ENCODE data around the gene CYP4V2. TPM values are rescaled to one million over a fixed set of nuclear protein-coding genes. Genes with fewer than 3 reads are reported as not detected.

The CYP4V2 gene
- total RNA-seq, 6 experiments from 2014 or later = 82.4 to 199 (median 94.1) TPM

GRCh38 chr4:186202490-186203140 lies 11.2 kb downstream of the CYP4V2 start:
- Histone ChIP-seq H3K27me3 (no peaks in the 10 kb centered on the region), H3K36me3 (peaks cover 0 to 27% (median 2%) of the 10 kb centered on the region in 4 donors), H3K9me3 (no peaks in the 10 kb centered on the region), H3K4me1 (no peaks in the 10 kb centered on the region), H3K4me3 (no peak overlapping the region), H3K27ac (no peak overlapping the region)
- no peak for ATAC-seq
- 89% methylated on average over 7 of the region's 8 CpGs for WGBS (ENCODE audit: insufficient coverage, low coverage, low lambda C conversion rate, missing lambda C conversion rate)
- TF ChIP-seq POLR2A (IDR thresholded peaks at IDR 0.05) (no peak), CTCF (IDR thresholded peaks at IDR 0.05) (no peak)
- DNase-seq = no peak
- intact Hi-C loops (cut with DNase I) = no loop called here

- H3K9me3 ChIP-seq = no peaks in the 10 kb centered on the region
- H3K27me3 ChIP-seq = no peaks in the 10 kb centered on the region
- peaks cover 0 to 24% (median under 1%) of the 10 kb centered on the region in 4 donors for H3K36me3 ChIP-seq
- TF ChIP-seq CTCF (IDR thresholded peaks at IDR 0.05) (no peak), POLR2A (IDR thresholded peaks at IDR 0.05) (no peak)
- intact Hi-C loops (cut with DNase I) = no loop called here
- no peak overlapping the region for H3K27ac ChIP-seq
- no peak for DNase-seq
- peak in 2 of 4 donors; percentile 10 to 15 for ATAC-seq
- H3K4me3 ChIP-seq = no peak overlapping the region
- no peaks in the 10 kb centered on the region for H3K4me1 ChIP-seq
- WGBS (ENCODE audit: insufficient coverage, low coverage, low lambda C conversion rate, missing lambda C conversion rate) = 59% methylated on average over 11 of the region's 12 CpGs
These were observed 12.0 kb downstream of the CYP4V2 start for GRCh38 chr4:186203406-186203805.

- ATAC-seq (peak in 3 of 4 donors; percentile 19 to 73 (median 25)), DNase-seq (peak in 2 of 3 donors; percentile 20 to 54)
- intact Hi-C loops (cut with DNase I) = no loop called here
- Histone ChIP-seq H3K27ac (peak overlapping the region in 1 of 3 donors; percentile 44), H3K4me1 (no peaks in the 10 kb centered on the region), H3K36me3 (peaks cover 0 to 21% (median 2%) of the 10 kb centered on the region in 4 donors), H3K27me3 (no peaks in the 10 kb centered on the region), H3K4me3 (peak overlapping the region in 1 of 3 donors; percentile 15), H3K9me3 (no peaks in the 10 kb centered on the region)
- 71% methylated on average over 29 of the region's 45 CpGs for WGBS (ENCODE audit: insufficient coverage, low coverage, low lambda C conversion rate, missing lambda C conversion rate)
- TF ChIP-seq CTCF (IDR thresholded peaks at IDR 0.05) (no peak), POLR2A (IDR thresholded peaks at IDR 0.05) (no peak)
These were observed 12.8 kb downstream of the CYP4V2 start for GRCh38 chr4:186204103-186204559.

- H3K9me3 ChIP-seq = no peaks in the 10 kb centered on the region
- H3K4me3 ChIP-seq = peak overlapping the region in 1 of 3 donors; percentile 15
- H3K27me3 ChIP-seq = no peaks in the 10 kb centered on the region
- DNase-seq (peak in 1 of 3 donors; percentile 55), ATAC-seq (peak; percentile 19 to 69 (median 28))
- WGBS (ENCODE audit: insufficient coverage, low coverage, low lambda C conversion rate, missing lambda C conversion rate) = 65% methylated on average over 10 of the region's 13 CpGs
- intact Hi-C loops (cut with DNase I) = no loop called here
- peak overlapping the region in 1 of 3 donors; percentile 44 for H3K27ac ChIP-seq
- no peak for TF ChIP-seq POLR2A (IDR thresholded peaks at IDR 0.05)
- TF ChIP-seq CTCF (IDR thresholded peaks at IDR 0.05) = no peak
- no peaks in the 10 kb centered on the region for H3K4me1 ChIP-seq
- peaks cover 0 to 22% (median 5%) of the 10 kb centered on the region in 4 donors for H3K36me3 ChIP-seq
These were observed 13.3 kb downstream of the CYP4V2 start for GRCh38 chr4:186204686-186205085.
